ENCODE data around the gene SLC2A10.
"Not testable (repeated sequence)": the region's sequence is repeated elsewhere in the genome, so short reads cannot be mapped to it uniquely, and the experiment has no call there.

Gene SLC2A10

DNA sequence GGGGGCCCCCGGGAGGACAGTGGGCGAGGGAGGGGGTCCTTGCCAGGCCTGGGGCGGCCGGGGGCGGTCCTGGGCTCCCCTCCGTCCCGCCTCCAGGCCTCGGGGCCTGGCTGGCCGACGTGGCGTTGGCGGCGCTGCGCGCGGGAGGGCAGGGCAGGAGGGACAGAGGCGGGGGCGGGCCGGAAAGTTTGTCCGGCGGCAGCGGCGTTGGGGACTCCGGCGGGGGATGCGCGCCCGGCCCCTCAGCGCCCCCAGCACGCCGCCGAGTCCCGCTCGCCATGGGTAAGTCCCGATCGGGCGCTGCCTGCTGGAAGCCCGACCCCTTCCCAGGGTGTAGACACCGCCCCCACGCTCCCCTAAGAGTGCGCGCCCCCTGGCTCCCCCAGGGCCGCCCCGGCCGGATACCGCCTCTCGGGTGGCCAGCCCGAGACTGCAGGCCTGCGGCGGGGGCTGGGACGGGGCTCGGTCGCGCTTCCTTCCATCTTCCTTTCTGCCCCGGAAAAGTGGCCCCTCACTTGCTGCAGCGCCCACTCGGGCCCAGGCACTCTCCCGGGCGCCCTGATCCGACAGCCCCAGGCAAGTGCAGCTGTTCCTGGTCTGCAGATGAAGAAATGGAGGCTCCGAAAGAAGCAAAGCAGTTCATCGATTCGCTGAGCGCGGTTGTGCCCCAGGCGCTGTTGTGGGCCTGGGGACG is at the start of gene SLC2A10:
Gene SLC2A10 (plus strand): TSS at position 191 of the 694 bp plus-strand sequence. CDS start 88 bp downstream, at position 279.
- DNase-seq (ENCODE audit: low read depth in 3 of 3): no peak

- DNase-seq (ENCODE audit: low read depth in 3 of 3): no peak
Observed at GRCh38 chr20:46660487-46660886, 49.0 kb upstream of the SLC2A10 start.

- no peak for DNase-seq (ENCODE audit: low read depth in 3 of 3)
Observed at GRCh38 chr20:46661659-46662058, 47.8 kb upstream of the SLC2A10 start.

GRCh38 chr20:46663531-46663930 is 45.9 kb upstream of the SLC2A10 start:
- no peak for DNase-seq (ENCODE audit: low read depth in 3 of 3)

DNA sequence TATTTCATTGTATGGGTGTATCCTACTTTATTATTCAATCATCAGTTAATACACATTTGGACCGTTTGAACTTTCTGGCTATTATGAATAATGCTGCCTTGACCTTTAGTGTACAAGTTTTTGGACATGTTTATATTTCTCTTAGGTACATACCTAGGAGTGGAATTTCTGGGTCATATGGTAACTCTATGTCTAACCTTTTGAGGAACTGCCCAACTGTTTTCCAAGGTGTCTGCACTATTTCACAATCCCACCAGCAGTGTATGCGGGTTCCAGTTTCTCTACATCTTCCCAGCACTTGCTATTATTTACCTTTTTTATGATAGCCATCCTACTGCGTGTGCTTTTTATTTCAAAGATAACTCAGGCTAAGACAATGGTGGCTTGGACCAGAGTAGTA is 43.8 kb upstream of the SLC2A10 start:
- DNase-seq (ENCODE audit: low read depth in 3 of 3): no peak

DNA sequence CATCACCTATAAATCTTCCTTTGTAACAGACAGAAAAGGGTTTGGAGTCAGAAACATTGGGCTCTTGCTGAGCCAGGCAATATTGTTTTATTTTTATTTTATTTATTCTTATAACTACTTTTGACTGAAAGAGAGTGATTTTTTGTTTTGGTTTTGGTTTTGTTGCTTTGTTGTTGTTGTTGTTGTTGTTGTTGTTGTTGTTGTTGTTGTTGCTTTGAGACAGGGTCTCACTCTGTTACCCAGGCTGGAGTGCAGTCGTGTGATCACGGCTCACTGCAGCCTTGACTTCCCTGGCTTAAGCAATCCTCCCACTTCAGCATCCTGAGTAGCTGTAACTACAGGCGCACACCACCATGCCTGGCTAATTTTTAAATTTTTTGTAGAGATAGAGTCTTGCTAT is 43.1 kb upstream of the SLC2A10 start:
- no peak for DNase-seq (ENCODE audit: low read depth in 3 of 3)

DNA sequence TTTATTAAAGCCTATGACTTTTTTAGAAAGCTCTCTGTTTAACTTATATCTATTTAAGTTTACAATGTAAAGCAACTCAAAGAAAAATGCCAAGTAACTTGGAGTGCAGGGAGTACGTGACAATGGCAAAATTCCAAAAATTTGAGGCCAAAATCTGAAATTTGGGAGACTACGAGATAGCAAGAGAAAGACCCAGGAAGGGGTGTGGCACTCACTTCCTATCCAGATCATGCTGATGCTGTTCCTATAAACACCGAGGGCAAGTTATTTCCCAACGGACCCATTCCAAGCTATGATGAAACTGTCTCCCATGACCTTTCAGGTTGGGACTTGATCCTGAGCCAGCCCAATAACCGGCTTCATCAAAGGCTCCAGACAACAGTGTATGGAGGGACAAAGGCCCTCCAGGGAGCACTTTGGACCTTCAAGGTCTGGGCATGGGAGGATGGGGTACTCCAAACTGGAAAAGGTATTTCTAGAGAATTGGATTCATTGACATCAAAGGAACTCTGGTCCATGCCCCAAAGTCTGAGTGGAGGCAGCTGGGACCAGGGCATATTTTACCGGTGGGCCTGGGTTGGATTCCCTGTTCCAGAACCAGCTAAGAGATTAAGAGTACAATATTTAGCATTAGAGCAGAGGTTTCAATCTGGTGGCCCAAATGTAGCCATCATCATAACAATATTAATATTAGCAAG is 42.5 kb upstream of the SLC2A10 start:
- DNase-seq (ENCODE audit: low read depth in 3 of 3): no peak

DNA sequence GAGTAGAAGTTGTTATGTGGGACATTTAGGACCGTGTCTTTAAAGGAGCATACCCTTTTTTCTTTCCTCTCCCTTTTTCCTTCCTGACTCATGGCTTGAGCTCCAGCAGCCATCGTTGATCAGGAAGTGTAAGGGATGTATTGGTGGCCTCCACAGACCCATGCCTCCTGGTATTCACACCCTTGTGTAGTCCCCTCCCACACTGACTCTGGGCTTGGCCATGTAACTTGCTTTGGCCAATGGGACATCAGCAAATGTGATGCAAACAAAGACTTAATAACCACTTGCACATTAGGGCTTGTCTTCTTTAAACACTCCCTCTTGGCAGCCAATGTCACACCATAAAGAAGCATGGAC is 39.2 kb upstream of the SLC2A10 start:
- DNase-seq (ENCODE audit: low read depth in 3 of 3): no peak

- DNase-seq (ENCODE audit: low read depth in 3 of 3): no peak
Observed at GRCh38 chr20:46670585-46671584, 38.6 kb upstream of the SLC2A10 start.

- no peak for DNase-seq (ENCODE audit: low read depth in 3 of 3)
Observed at GRCh38 chr20:46671866-46672542, 37.4 kb upstream of the SLC2A10 start.

DNA sequence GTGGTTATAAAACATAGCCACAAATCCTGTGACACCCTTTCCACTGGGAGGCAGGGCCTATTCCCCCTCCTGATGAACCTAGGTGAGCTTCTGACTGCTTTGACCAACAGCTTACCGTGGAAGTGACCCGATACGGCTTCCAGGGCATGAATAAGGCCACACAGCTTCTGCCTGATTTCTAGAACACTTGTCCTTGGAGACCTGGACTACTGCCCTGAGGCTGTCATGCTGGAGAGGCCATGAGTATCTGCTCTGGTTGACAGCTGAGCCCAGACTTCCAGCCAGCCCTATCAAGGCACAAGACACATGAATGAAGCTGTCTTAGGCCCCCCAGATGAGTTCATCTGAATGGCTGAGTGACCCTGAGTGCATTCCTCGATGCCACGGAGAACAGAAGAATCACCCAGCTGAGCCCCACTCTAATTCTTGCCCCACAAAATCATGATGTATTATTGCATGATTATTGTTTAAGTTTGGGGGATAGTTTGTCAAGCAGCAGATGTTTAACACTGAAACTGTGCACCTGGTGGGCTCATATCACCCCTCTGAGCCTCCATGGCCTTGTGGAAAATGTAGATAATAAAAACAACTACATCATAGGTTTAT is 36.8 kb upstream of the SLC2A10 start:
- DNase-seq (ENCODE audit: low read depth in 3 of 3): no peak

DNA sequence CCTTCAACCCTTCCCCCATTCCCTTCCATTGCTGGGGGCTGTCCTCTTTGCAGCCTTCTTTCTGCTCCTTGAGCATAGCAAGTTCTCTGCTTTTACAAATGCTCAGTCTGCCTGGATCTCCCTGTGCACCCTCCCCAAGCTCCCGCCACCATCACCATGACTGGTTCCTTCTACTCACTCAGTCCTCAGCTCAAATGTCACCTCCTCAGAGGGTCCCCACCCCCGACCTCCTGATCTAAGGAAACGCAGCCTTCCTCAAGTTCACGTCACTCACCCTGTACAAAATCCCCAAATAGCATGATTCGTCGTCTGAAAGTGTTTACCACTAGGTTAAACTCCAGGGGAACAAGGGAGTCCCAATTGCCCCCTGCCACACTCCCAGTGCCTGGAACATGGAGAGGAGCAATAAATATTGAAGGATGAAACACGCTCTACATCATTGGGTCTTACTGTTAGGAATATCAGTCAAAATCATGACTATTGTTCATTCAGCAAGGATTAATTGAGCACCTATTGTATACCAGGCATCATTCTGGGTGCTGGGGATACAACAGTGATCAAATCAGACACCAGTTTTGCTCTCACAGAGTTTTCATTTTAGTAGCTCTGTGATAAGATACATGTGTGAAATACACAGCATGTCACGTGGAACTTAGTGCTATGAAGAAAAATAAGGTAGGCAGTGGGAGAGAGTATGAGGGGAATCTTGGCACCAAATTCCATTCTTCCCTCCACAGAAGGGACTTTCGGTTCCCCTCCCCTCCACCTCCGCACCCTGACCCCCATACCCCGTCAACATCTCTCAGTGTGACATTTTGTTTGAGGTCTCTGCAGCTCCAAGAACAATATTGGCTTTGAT is 35.8 kb upstream of the SLC2A10 start:
- DNase-seq (ENCODE audit: low read depth in 3 of 3): no peak

GRCh38 chr20:46674253-46675083 is 35.0 kb upstream of the SLC2A10 start:
- no peak for DNase-seq (ENCODE audit: low read depth in 3 of 3)

DNA sequence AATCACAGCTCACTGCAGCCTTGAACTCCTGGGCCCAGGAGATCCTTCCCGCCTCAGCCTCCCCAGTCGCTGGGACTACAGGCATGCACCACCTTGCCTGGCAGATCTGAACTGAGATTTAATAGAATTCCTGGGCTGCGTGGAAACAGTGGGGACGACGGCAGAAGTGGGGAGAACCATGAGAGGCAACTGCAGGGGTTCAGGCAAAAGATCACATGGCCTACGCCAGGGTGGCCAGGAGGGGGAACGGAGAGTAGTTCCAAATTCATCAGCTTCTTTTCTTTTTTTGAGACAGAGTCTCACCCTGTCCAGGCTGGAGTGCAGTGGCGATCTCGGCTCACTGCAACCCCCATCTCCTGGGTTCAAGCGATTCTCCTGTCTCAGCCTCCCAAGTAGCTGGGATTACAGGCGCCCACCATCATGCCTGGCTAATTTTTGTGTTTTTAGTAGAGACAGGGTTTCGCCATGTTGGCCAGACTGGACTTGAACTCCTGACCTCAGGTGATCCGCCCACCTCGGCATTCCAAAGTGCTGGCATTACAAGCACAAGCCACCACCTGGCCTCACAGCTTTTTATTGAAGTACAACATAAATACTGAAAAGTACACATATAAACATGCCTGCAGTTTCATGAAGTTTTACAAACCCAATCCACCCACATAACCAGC is 32.7 kb upstream of the SLC2A10 start:
- DNase-seq (ENCODE audit: low read depth in 3 of 3): not testable (repeated sequence)

- no peak for DNase-seq (ENCODE audit: low read depth in 3 of 3)
Observed at GRCh38 chr20:46677608-46678007, 31.8 kb upstream of the SLC2A10 start.

- DNase-seq (ENCODE audit: low read depth in 3 of 3): no peak
Observed at GRCh38 chr20:46678516-46678915, 30.9 kb upstream of the SLC2A10 start.

GRCh38 chr20:46680684-46681031 is 28.8 kb upstream of the SLC2A10 start:
- no peak for DNase-seq (ENCODE audit: low read depth in 3 of 3)

DNA sequence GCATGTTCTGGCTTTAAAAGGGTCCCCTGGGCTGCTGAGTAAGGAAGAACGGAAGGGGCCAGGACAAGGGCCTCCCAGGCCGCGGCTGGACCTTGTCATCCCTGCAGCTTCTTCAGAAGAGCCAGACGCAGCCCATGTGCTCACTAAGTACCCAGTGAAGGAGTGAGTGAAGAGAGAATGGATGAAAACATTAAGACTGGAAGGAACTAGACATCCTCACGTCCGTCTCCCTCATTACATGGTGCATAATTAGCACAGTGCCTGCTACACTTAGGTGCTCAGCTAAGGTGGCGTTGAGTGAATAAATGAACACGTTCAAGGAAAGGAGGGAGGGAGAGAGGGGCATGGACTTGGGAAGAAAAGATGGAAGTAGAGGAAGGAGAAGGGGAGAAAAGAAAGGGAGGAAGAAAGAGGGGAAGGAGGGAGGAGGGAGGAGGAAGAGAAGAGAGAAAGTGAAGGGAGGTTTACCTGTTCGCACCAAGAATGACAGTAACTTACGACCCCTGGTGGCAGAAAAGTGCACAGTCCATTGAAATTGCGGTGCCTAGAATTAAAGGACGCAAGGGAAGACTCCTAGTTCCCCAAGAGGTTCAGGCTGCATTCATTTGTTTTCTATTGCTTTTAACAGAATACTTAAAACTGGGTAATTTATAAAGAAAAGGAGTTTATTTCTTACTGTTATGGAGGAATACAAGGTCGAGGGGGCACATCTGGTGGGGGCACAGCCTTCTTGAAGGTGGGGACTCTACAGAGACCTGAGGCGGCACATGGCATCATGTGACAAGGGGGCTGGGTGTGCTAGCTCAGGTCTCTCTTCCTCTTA is 28.2 kb upstream of the SLC2A10 start:
- DNase-seq (ENCODE audit: low read depth in 3 of 3): peak; percentile 49 to 64 (median 60)

Data from stimulated activated CD4-positive, alpha-beta T cell treated with anti-CD3 and anti-CD28 coated beads, TNF-alpha, amount 100 ng/mL, for 24 hours (primary cell).